Stimulated activated CD8-positive, alpha-beta memory T cell treated with anti-CD3 and anti-CD28 coated beads, Interleukin-7, amount 100 ng/mL, for 1 hour (primary cell): ENCODE data around the gene HSPA1A.
A peak's percentile ranks its signal among the peaks of the same experiment; 100 is the strongest.

Experiments used
- DNase-seq, 2 donors: peaks; one replicate each; pipeline ENCODE4 v3.0.0-alpha.2; 2020; ENCODE audit warnings: low read depth in 2 of 2

HSPA1A gene

DNA sequence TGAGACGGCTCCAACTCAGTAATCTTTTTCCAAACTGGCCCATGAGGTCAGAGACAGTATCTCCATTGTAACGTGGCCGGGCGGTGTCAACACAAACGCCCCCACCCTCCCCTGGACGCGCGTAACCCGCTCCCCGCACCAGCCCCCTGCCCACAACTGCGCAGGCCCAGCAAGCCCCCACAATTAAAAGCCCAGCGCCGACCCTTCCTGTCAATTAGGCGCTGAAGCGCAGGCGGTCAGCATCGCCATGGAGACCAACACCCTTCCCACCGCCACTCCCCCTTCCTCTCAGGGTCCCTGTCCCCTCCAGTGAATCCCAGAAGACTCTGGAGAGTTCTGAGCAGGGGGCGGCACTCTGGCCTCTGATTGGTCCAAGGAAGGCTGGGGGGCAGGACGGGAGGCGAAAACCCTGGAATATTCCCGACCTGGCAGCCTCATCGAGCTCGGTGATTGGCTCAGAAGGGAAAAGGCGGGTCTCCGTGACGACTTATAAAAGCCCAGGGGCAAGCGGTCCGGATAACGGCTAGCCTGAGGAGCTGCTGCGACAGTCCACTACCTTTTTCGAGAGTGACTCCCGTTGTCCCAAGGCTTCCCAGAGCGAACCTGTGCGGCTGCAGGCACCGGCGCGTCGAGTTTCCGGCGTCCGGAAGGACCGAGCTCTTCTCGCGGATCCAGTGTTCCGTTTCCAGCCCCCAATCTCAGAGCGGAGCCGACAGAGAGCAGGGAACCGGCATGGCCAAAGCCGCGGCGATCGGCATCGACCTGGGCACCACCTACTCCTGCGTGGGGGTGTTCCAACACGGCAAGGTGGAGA, at the start of gene HSPA1A, which contains the start of gene HSPA1L:
Gene HSPA1A, plus strand, starts transcription at position 519 of the 814 bp plus-strand sequence. Its CDS starts 214 bp downstream, at position 733.
Gene HSPA1L, minus strand, starts transcription at position 259 of the 814 bp plus-strand sequence. CDS start 3,311 bp downstream, outside the sequence.
- DNase-seq, result no peak

DNA sequence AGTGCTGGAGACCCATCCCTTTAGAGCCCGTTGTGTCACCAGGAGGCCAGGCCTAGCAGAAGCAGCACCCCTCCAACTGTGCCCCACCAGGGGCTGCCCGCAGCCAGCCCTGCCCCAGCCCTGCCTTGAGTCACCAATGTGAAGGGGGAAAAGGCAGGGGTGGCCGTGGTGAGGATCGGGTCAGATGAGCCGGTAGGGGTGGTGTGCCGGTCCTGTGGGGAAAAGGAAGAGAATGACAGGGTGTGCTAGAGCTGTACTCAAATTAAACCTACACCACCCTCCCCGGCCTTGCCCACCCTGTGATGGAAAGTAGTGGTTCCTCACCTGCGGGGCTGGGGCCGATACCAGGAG, 49.8 kb upstream of the HSPA1A start:
- no peak for DNase-seq

DNA sequence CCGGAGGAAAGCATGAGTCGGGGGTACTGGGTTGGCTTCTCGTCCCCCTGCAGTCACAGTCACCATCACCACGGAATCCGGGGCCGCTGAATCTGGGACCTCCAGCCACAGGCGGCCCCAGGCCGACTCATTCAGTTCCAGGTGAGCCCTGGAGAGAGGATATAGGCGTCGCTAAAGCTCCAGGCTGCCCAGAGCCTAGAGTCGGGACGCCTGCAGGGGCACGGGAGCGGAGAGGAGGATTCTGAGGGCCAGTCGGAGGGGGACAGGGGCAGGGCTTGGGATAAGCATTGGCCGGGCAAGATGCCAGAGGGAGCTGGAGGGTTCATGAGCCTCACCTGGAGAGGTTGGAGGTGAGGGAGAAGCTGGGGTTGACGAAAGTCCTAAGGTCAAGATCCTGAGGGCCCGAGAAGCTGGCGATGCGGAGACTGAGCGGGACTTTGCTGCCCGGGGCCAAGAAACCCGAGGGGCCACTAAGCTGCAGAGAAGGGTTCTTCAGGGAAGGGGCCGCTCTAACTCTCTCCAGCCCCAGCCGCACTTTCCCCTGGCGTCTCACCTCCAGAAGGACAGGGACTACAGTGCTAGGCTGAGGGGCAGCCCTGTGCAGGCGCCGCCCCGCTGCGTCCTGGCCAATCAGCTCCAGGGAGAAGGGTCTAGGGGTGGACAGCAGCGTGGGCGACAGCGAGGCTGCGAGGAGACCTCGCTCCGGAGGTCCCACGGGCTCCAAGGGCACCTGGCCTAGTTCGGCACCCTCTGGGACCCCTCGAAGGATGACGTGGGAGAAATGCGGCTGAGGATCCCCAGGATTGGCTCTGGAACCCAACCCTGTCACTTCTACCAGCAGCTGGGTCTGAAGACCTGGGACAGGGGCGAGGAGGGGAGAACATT, 49.2 kb upstream of the HSPA1A start:
- DNase-seq, result no peak

DNA sequence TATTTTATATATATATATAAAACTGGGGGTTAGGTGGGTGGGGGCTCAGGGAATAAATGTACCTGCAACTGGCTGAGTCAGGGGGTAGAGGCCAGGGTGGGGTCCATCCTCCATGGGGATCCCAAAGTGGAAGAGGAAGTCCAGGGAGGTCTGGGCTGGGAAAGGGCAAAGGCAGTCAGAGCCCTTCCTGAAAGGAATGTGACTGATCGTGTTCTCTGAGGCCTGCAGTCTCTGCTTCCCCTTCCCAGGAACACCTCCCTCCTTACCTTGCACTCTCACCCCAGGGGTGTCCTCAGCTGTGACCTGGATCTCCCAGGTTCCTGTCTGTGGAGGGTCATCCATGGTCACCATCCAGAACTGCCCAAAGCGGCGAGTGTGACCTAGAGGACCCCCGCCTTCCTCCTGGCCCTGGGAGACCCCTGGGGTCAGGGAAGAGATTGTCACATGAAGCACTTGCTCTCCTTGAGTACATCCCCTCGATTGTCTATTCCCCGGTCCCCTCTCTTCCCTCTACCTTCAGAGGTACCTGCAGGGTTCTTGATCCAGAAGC, 48.2 kb upstream of the HSPA1A start:
- no peak for DNase-seq

DNA sequence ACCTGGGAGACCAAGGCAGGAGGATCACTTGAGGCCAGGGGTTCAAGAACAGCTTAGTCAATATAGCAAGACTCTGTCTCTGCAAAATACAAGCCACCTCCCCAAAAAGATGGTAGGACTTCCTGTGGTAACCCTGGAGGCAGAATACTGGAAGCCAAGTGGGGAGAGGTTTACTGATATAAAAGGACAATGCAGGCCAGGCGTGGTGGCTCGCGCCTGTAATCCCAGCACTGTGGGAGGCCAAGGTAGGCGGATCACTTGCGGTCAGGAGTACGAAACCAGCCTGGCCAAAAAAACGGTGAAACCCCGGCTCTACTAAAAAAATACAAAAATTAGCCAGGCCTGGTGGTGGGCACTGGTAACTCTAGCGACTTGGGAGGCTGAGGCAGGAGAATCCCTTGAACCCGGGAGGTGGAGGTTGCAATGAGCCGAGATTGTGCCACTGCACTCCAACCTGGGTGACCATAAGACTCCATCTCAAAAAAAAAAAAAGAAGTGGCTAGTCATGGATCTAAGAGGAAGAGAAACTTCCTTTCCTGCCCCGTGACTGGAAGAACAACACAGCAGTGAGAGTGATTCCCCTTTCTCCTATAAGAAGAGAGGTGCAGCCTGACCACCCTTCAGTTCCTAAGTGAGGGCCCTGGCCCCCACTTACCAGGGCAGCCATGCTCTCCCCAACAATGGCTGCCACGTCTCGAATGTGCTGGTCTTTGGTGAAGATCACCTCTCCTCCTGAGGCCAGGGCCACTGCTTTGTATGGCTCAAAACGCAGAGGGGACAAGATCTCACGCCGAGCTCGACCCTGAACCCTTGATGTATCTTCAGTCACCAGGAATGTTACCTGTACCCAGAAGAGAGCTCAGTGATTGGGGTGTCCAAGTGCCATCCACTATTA, 46.7 kb upstream of the HSPA1A start:
- DNase-seq, result no peak

DNA sequence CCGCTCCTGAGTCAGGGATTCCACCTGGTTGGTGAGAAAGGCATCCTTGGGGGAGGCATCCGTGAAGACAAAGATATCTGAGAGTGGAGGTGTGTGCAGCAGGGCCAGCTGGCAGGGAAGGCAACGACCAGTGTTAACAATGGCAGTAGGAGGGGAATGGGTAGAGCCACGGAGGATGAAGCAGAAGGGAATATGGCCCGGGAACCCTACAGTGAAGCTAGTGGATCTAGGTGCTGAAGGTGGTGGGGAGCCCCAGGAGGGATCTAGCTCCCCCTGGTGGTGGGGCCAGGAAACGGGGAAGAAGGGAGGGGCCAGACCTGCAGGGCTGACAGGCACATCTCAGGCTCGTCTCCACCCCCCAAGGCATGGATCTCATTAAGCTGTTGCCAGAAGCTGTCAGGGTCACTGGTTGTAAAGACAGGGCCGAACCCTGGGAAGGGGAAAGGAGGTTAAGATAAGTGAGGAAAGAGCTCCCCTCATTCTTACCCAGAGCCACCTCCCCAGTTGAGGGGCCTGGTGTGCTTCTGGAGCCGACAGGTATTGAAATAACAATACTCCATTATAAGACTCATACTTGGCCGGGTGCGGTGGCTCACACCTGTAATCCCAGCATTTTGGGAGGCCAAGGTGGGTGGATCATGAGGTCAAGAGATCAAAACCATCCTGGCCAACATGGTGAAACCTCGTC, 45.5 kb upstream of the HSPA1A start:
- peak; percentile 52 to 64 for DNase-seq

DNA sequence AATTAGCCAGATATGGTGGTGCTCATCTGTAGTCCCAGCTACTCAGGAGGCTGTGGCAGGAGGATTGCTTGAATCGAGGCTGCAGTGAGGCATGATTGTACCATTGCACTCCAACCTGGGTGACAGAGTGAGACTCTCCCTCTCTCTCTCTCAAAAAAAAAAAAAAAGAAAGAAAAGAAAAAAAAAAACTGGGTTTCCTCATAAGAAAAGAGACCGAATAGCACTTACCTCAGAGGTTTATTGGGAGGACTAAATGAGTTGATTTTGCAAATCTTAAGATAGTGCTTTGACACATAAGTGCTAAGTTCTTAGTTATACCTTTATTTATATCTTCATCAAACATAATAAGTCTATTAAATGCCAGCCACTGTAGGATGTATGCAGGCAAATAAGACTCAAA, 44.5 kb upstream of the HSPA1A start:
- DNase-seq, result no peak

DNA sequence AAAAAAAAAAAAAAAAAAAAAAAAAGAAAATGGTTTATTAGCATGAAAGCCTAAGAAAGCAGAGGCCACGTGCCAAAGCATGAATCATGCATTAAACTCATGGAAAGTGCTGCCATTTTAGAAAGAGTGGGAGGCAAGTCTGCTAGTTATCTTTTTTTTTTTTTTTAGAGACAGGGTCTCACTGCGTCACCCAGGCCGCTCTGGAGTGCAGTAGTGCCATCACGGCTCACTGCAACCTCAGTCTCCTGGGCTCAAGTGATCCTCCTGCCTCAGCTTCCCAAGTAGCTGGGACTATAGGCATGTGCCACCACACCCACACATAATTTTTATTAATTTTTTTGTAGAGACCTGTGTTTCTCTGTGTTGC, 43.4 kb upstream of the HSPA1A start:
- no peak for DNase-seq

DNA sequence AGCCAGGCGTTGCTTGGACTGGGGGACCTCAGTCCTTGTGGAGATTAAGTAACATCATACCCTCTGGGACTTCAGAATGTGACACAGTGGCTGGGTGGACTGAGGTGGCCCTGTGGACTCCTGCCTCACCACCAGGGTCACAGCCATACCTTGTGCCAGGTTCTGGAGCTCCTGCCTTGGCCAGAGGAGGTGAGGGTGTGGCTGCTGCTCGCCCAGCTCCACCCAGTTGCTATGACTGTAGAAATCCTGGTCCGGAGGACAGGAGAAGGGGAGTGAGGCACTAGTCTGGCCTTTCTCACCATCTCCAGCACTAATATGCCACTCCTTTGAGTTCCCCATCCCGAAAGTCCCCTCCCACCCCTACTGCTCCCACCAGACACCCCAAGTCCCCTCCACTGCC, 40.2 kb upstream of the HSPA1A start:
- DNase-seq, result no peak

DNA sequence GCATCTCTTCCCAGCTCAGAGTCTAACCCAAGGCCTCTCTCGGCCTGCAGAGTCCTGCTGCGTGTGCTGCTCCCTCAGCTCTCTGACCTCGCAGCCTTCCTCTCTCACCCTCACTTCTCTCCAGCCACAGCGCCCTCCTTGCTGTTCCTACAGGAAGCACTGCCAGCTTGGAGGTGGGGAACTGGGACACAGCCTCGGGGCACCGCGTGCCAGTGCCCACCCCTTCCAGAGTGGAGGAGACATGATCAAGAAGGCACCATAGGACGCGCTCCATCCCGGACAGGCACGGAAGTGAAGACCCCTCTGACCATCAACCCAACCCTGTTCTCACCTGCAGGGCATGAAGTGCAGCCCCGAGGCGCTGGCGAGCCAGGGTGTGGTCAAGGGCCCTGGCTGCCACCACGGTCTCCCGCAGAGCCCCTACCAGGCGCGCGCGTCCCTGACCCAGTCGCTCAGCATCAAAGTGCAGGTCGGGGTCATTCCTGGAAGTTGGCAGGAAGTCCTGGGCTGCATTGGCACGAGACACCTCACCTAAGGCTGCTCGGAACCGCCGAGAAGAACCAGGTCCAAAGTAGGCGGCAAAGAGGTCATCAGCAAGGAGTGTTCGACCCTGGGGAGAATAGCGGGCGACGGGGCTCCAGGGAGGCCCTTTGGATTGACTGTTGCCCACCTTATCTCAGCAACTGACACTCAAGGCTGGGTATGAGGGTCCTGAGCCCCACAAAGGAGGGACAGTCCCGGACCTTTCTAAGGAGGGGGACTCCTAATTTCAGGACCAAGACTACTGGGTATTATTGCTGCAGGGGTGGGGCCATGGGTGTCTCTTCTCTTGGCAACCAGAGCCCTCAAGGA, 39.5 kb upstream of the HSPA1A start:
- DNase-seq, result no peak

DNA sequence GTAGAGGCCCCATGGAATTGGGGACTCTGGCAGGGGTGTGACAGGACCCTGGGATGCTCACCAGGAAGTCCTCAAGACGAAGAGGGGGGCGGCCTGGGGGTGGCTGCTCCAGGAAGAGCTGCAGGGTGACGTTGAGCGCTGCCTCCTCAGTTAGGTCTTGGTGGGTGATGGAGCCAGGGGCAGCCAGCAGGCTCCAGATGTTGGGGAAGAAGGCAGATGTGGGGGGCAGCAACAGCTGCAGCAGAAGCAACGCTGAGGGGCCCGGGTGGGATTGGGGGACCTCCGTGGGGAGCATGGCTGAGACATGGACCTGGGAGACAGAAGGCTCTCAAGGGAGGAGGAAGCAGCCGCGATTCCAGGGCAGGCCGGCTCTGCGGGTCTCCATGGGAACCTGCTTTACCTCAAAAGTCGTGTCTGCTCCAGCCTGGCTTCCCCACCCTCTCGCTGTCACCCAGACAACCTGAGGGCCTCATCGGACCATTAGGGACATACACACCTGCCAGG, 38.8 kb upstream of the HSPA1A start:
- DNase-seq, result no peak

DNA sequence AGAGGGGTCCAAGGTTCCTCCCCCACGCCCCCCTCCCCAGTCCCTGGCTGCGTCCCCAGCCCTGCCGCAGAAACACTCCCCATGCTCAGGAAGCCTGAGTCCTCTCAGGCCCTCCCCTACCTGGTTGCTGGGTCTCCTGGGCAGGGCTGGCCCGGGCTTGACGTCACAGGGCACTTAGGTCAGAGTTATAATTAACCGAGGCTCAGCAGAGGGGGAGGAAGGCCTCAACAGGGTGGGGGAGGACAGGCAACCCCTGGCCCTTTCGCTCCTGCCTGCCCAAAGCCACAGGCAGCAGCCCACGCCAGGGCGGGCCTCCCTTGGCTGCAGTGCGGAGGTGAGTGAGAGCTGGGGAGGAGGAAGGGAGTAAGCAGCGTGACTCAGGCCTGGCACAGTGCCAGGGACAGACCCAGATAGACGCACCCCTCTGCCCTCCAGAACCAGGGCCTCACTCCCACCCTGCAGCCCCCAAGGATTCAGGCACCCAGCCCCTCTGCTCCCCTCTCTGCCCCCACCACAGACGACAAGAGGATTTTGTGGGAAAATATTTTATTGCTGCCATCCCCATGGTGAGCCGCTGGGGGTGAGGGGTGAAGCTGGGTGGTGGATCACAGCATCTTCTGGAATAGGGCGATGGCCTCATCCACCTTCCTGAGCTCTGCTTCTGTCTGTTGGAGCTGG, 38.2 kb upstream of the HSPA1A start, which contains the start of gene VWA7:
Gene VWA7, minus strand, starts transcription at position 340 of the 678 bp plus-strand sequence. CDS start 549 bp downstream, outside the sequence.
- peak; percentile 19 to 37 for DNase-seq

DNA sequence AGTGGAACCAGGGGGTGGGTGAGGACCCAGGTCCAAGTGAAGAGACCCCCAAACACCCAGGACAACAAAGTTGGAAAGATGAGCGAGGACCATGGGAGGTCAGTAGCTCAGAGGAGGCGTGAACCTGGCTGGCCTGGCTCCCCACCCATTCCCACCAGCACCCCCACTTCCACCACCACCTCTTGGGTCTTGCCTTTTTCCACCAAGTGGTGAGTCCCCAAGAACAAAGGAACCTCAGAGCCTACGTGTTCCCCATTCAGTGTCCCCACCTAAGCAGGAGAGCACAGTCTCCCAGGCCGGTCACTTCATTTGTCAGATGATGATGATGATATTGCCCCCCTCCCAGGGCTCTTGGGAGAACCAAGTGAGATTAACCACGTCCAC, 37.7 kb upstream of the HSPA1A start:
- DNase-seq, result no peak

DNA sequence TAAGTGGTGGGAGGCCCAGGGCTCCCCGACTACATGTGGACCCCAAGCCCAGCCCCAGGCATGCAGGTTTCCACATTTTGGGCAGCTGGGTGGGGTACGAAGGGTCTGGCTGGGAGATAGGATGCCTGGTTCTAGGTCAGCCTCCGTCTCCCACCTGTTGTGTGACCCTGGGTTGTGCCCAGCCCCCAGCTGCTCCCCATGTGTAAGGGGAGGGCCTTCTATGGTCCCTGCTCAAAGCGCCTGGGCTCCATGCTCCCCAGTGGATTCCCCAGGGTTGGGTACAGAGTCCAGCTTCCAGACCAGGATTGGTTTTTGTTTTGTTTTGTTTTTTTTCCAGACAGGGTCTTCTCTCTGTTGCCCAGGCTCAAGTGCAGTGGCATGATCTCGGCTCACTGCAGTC, 37.1 kb upstream of the HSPA1A start:
- DNase-seq, result no peak

DNA sequence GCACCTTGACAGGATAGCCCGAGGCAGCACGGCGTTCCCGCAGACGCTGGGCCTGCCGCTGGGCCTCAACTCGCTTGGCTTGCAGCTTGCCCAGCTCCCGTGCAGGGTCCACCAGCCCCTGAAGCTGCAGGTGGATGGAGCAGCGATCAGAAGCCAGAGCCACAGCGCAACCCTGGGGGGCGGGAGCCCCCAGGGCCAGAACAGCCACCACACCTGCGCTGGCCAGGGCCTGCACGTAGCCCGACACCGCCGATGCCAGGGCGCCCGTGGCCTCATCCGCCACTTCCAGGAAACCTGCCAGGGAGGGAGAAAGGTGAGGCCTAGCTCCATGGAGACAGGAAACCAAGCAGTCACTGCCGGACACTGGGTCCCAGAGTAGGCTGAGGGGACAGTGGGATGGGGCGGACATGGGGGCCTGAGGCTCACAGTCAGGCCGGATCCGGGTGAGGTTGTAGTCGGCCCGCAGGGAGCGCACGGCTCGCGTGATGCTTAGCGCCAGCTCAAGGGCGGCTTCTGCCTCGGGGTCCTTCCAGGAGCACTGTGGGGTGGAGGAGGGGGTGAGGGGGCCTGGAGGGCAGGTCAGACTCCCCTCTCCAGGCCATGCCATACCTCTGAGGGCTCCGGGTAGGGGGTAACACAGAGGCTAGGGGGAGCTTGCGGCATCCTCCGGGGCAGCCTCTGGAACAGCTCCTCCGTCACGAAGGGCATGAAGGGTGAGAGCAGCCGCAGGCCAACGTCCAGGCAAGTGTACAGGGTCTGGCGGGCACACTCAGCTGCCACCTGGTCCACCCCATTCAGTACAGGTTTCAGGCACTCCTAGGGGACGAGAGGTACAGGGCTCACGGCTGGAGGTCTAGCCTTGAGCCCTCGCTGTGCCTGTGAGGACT, 36.1 kb upstream of the HSPA1A start:
- DNase-seq, result no peak

DNA sequence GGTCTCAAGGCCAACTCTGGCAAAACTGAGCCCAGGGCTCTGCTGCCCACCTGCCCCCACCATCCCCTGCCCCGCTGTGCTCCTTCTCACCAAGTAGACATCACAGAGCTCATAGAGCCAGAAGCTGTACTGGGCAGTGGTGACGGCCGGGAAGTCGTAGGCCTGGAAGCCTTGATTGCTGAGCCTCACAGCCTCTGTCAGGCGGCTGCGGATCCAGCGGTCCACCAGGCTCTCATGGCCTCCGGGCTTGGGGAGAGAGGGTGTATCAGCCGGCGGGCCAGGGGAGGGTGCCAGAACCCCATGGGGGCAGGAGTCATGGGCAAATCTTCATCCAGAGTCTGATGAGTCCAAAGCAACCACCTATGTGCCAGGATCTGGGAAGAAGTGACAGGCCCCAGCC, 35.4 kb upstream of the HSPA1A start:
- DNase-seq, result no peak

DNA sequence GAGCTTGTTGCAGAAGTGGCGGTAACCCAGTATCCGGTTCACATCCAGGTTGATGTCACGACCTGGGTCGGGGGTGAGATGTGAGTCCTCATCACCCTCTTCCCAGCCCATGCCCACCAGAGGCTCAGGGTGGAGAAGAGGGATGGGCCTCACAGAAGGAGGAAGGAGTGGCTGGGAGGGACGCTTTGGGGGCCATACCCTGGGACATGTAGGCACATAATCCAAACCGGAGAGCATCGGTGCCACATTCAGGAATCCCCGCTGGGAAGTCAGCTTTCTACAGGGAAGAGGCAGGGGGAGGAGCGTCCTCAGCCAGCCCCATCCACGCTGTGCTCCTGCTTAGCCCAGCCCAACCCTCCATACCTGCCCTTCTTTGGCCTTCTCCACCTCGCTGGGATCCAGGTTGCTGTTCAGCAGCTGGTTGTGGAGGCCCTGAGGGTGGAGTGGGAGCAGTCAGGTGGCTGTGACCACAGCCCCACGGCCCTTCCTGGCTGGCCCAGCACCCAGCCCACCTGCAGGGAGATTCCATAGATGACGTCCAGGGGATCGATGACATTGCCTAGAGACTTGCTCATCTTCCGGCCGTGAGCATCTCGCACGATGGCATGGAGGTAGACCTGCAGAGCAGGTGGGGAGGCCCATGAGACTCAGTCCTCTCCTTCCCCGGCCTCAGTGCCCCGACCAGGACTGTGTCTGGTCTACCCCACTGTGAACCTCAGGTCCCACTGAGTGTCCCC, 34.7 kb upstream of the HSPA1A start:
- DNase-seq, result no peak
